G401.6 (cell line): ENCODE data around the gene PLCB3.
"Not testable (repeated sequence)": the region's sequence is repeated elsewhere in the genome, so short reads cannot be mapped to it uniquely, and the experiment has no call there.

Experiments used
- FAIRE-seq: peaks from 2 replicates; lab custom pipeline; 2012; peaks lifted over from hg19 to GRCh38; lab: Jason Lieb, UNC

PLCB3 gene

DNA sequence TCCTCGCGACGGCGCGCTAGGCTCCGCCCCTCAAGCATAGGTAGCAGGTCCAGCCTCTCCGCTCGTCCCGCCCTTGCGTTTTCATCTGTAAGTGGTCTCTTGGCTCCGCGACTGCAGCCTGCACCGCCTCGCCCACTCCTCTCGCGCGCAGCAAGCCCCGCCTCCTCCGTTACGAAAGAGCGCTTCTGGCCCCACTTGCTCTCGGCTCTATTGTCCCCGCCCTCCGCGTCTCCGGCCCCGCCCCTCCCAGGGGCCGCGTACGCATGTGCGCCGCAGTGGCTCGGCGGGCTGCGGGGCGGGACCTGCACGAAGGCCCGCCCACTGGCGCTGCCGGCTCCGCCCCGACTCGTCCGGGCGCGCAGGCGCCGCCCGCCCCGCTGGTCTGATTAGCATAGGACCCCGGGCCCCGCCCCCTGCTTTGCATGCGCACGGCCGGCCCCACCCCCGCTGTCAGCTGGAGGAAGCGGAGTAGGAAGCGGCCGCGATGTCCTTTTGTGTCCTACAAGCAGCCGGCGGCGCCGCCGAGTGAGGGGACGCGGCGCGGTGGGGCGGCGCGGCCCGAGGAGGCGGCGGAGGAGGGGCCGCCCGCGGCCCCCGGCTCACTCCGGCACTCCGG, 53.9 kb downstream of the PLCB3 start, which contains the start of gene ESRRA:
ESRRA (plus strand) TSS at position 450 of the 616 bp plus-strand sequence. CDS start 1,656 bp downstream, outside the sequence.
- peak; percentile 84 for FAIRE-seq

DNA sequence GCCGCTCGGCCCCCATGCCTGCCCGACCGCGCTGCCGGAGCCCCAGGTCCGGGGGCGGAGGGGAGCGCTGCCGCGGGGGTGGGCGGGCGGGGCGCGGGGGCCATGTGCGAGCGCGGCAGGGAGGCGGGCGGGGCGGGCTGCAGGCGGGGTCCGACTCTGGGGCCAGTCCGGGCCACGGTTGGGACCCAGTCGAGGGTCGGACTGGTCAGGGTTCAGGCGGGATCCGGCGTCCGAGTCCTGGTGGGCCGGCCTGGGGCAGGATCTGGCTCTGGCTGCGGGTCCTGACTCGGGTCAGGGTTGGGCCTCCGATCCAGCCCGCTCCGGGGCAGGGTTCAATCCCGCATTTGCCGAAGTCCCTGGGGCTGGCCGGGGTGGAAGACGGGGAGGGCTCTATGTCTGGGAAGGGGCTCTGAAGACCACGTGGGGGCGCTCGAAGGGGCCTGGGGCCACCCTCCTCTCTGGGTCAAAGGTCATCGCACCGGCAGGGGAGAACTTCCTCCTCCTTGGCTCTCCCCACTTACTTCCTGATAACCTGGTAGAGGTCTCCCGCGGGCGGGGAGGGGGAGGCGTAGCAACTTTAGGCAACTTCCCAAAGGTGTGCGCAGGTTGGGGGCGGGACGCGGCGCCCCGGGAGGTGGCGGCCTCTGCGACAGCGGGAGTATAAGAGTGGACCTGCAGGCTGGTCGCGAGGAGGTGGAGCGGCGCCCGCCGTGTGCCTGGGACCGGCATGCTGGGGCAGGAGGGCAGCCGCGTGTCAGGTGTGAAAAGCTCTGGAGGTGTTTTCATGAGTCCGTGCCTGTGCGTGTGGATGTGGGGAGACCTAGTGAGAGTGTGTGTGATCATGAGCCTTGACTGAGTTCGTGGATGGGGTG, 54.6 kb downstream of the PLCB3 start:
- no peak for FAIRE-seq

DNA sequence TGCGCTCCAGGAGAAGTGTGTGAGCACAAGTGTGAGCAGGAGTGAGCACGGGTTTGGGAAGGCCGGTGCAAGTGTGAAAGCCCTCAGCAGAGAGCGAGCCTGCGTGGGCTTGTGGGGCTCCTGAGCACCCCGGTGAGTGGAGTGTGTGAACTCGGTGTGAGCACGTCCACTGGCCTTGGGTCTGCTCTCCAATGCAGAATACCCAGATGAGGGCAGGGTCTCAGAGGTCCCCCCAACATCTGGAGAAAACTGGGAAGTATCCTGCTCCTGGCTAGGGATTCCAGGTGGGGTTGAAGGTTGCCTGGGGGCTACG, 55.2 kb downstream of the PLCB3 start:
- no peak for FAIRE-seq

DNA sequence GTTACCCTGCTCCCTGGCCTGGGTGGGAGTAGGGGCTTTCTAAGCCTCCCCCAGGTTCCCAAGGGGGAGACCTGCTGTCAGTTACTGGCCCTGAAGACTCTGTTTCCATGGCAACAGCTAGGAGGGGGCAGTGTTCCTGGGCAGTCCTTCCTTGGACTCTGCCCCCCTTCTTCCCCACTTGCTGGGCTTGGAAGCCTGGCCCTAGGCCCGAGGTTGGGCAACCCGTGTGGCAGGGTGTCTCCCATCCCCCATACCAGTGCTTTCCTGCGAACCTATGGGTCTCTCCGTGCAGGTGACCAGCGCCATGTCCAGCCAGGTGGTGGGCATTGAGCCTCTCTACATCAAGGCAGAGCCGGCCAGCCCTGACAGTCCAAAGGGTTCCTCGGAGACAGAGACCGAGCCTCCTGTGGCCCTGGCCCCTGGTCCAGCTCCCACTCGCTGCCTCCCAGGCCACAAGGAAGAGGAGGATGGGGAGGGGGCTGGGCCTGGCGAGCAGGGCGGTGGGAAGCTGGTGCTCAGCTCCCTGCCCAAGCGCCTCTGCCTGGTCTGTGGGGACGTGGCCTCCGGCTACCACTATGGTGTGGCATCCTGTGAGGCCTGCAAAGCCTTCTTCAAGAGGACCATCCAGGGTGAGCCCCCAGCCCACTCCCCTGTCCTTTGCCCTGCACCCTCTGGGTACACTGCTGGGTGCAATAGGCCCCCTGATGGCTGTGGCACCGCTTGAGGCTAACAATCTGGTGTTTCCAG, 55.7 kb downstream of the PLCB3 start:
- no peak for FAIRE-seq

DNA sequence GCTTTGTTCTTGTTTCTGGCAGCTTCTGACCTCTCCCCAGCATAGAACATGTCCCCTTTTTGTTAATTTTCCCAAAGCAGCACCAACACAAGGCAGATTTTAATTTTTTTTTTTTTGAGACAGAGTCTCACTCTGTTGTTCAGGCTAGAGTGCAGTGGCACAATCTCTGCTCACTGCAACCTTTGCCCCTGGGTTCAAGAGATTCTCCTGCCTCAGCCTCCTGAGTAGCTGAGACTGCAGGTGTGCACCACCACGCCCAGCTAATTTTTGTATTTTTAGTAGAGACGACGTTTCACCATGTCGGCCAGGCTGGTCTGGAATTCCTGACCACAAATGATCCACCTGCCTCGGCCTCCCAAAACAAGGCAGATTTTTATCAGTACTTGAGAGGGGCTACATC, 56.5 kb downstream of the PLCB3 start:
- not testable (repeated sequence) for FAIRE-seq

DNA sequence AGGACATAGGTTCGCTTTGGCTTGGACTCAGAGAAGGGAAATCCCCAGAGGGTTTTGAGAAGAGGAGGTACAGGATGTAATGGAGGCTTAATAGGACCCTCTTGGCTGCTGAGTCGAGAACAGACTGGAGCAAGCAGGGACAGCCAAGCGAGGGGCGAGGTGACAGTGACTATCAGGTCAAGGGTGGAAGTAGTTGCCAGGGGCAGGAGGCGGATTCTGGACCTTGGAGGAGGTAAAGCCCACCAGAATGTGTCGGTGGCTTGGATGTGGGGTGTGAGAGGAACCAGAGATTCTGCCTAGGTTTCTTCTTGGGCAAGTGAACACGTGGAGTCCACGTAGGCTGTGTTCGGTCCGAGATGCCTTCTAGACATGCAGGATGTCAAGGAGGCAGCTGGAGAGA, 61.6 kb downstream of the PLCB3 start:
- no peak for FAIRE-seq

DNA sequence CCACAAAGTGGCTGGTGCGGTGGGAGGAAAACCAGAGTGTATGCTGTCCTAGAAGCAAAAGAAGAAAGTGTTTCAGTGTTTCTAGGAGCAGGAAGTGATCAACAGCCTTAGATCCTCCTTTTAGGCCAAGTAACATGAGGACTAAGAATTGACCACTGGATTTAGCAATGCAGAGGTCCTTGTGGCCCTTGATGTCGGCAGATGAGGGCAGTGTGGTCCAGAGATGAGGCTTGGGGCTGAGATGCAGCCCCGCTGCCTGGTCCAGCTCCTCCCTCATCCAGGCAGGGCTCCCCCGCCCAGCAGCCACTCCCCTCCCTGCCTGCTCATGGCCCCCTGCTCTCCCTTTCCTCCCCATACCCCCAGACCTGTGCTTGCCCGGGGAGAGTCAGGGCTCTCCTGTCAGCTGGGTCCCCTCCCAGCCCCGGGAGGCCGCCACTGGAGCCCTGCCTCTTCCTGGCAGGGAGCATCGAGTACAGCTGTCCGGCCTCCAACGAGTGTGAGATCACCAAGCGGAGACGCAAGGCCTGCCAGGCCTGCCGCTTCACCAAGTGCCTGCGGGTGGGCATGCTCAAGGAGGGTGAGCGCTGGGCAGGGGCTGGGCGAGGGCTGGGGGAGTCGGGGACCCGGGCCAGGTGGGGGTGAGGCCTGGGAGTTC, 62.3 kb downstream of the PLCB3 start:
- FAIRE-seq = no peak

DNA sequence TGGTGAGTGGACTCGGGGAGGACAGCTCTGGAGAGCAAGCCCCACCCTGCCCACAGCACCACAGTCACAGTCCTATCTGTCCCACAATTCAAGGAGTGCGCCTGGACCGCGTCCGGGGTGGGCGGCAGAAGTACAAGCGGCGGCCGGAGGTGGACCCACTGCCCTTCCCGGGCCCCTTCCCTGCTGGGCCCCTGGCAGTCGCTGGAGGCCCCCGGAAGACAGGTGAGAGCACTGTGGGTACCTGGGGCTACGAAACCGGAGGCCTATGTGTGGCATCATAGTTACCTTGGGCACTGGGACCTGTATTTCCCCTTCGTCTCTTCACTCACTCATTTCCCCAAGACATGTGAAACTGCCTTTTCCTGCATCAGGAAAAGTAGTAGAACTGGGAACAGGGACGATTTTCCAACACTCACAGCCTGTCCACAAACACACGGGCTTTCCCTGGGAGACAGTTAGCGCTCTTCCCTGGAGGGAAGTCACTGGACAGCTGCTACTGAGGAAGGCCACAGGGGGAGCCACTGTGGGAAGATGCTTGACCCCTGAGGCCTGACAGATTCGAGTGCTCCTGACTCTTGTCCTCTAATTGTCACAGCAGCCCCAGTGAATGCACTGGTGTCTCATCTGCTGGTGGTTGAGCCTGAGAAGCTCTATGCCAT, 62.9 kb downstream of the PLCB3 start:
- FAIRE-seq = no peak

DNA sequence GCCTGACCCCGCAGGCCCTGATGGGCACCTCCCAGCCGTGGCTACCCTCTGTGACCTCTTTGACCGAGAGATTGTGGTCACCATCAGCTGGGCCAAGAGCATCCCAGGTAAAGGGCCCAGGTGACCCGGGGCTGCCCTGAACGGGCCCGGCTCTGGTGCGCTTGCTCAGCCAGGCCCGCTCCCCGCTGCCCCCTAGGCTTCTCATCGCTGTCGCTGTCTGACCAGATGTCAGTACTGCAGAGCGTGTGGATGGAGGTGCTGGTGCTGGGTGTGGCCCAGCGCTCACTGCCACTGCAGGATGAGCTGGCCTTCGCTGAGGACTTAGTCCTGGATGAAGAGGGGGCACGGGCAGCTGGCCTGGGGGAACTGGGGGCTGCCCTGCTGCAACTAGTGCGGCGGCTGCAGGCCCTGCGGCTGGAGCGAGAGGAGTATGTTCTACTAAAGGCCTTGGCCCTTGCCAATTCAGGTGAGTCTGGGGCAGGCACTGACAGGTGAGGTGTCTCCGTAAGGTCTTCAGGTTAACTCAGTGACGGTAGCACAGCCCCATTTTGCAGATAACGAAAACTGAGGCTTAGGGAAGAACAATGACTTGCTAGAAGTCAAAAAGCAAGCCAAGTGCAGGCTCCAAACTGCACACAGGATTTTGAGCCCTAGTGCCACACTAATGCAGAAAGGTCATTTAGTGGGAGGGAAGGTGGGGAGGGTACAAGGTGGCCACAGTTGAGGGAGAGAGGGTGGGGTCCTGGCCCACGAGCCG, 63.7 kb downstream of the PLCB3 start:
- FAIRE-seq = no peak

DNA sequence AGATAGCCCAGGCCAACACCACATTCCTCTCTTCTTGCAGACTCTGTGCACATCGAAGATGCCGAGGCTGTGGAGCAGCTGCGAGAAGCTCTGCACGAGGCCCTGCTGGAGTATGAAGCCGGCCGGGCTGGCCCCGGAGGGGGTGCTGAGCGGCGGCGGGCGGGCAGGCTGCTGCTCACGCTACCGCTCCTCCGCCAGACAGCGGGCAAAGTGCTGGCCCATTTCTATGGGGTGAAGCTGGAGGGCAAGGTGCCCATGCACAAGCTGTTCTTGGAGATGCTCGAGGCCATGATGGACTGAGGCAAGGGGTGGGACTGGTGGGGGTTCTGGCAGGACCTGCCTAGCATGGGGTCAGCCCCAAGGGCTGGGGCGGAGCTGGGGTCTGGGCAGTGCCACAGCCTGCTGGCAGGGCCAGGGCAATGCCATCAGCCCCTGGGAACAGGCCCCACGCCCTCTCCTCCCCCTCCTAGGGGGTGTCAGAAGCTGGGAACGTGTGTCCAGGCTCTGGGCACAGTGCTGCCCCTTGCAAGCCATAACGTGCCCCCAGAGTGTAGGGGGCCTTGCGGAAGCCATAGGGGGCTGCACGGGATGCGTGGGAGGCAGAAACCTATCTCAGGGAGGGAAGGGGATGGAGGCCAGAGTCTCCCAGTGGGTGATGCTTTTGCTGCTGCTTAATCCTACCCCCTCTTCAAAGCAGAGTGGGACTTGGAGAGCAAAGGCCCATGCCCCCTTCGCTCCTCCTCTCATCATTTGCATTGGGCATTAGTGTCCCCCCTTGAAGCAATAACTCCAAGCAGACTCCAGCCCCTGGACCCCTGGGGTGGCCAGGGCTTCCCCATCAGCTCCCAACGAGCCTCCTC, 64.6 kb downstream of the PLCB3 start:
- not testable (repeated sequence) for FAIRE-seq

DNA sequence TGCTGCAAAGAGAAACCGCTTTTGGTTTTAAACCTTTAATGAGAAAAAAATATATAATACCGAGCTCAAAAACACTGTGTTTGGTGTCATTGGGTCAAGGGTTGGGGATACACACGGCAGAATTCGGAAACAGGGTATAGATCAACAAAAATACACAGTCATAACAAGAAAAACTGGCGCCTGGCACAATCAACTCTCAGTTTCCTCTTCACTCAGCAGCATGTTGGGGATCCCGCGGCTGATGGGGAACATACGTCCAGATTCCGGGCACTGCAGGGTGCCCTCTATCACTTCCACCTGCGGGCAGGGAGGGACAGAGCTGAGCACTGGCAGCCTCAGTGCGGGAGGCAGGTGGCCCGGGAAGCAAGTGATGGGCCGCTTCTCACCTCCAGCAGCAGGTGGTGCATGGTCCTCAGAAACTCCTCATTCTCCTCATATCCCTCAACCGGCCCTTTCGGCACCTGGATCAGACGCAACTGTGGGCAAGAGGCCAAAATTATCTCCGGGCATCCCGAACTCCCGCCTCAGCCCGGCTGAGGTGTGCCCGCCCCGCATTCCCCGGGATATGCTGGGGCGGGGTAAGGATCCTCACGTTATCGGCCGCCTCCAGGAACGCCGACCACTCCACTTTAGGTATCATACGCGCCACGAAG, 65.5 kb downstream of the PLCB3 start:
- FAIRE-seq = peak; percentile 39

DNA sequence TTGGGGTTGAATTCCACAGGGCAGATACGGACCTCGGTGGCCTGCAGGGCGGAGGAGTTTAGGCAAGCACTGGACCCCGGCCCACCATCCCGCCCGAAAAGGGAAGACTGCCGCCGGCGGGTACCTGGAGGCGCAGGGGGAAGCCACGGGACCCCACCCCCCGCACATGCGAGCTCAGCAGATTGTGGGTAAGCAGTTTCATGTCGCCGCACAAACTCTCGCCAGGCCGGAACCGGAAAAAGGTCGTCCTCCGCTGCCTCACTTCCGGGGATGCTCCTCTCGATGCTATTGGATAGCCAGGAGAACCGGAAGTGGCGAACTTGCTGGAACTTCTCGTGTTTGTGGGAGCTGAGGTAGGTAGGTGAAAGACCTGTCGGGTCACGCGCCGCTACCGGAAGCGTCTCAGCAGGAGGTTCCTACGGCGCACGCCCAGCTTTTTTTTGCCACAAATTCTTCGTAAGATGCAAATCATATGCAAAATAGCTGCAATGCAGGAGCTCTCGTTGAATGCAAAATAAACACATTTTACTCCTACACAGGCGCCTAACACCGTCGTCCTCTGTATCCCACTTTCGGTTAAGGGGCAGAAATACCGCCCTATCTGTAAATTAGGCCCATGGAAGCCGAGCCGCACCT, 66.1 kb downstream of the PLCB3 start, which contains the start of gene TRMT112:
TRMT112 (minus strand) TSS at position 235 of the 636 bp plus-strand sequence; CDS start at position 202, 33 bp downstream.
- FAIRE-seq = peak; percentile 99

DNA sequence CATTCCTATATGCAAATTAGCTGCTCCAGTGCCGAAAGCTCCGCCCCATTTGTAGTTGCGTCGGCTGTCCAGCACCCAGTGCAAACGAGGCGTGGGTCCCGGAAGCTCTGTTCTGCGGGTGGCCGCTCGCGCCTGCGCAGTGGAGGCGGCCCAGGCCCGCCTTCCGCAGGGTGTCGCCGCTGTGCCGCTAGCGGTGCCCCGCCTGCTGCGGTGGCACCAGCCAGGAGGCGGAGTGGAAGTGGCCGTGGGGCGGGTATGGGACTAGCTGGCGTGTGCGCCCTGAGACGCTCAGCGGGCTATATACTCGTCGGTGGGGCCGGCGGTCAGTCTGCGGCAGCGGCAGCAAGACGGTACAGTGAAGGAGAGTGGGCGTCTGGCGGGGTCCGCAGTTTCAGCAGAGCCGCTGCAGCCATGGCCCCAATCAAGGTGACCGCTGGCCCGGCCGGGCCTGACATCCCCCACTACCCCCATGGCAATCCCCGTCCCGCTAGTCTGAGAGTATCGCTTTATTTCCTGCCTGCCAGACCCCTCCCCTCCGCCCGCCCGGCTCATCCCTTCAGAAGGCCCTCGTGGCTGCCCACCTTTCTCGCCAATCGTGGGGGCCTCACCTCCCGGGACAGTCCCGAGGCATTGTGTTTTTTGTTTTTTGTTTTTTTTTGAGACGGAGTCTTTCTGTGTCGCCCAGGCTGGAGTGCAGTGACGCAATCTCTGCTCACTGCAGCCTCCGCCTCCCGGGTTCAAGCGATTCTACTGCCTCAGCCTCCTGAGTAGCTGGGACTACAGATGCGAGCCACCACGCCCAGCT, 66.8 kb downstream of the PLCB3 start, which contains the start of gene PRDX5:
PRDX5 (plus strand) TSS at position 161 of the 805 bp plus-strand sequence; CDS start at position 256, 95 bp downstream.
- no peak for FAIRE-seq
